ENCODE data around the gene PIP4K2C.

GRCh38 chr12:57610554-57611107 lies 19.6 kb downstream of the PIP4K2C start:
- TF ChIP-seq BMI1 (IDR thresholded peaks at IDR 0.05; ENCODE audit: borderline replicate concordance), result no peak
- no peak for TF ChIP-seq NFIC (IDR thresholded peaks at IDR 0.05; ENCODE audit: low read depth, low read length)
- TF ChIP-seq LARP7 (IDR thresholded peaks at IDR 0.05), result no peak
- TF ChIP-seq JUND (IDR thresholded peaks at IDR 0.05; ENCODE audit: low read depth, low read length), result no peak
- no peak for TF ChIP-seq TAF1 (IDR thresholded peaks at IDR 0.05; ENCODE audit: borderline replicate concordance, low read depth, low read length)
- TF ChIP-seq CTCF (IDR thresholded peaks at IDR 0.05 in 2 of 3, conservative IDR thresholded peaks at IDR 0.05 in 1 of 3; ENCODE audit: control insufficient read depth in 2 of 3, extremely low read depth in 1 of 3, insufficient read depth in 1 of 3, low read depth in 3 of 3, low read length in 3 of 3), result no peak
- TF ChIP-seq CBFB (IDR thresholded peaks at IDR 0.05; ENCODE audit: low read depth), result no peak
- TF ChIP-seq POLR2AphosphoS5 (IDR thresholded peaks at IDR 0.05; ENCODE audit: low read length), result no peak
- TF ChIP-seq FOXK2 (IDR thresholded peaks at IDR 0.05), result no peak
- no peak for TF ChIP-seq FOXM1 (IDR thresholded peaks at IDR 0.05; ENCODE audit: low read depth, low read length)
- no peak for TF ChIP-seq RAD21 (IDR thresholded peaks at IDR 0.05; ENCODE audit: insufficient read depth, low read depth, low read length)
- TF ChIP-seq ESRRA (IDR thresholded peaks at IDR 0.05; ENCODE audit: low read length), result no peak
- TF ChIP-seq NFYA (IDR thresholded peaks at IDR 0.05; ENCODE audit: borderline replicate concordance, low read depth, low read length), result no peak
- no peak for TF ChIP-seq YY1 (IDR thresholded peaks at IDR 0.05; ENCODE audit: low read depth, low read length)
